Caco-2 (cell line): ENCODE measurements around the gene IL19. TPM values are rescaled to one million over a fixed set of nuclear protein-coding genes. Genes with fewer than 3 reads are reported as not detected.

ENCODE experiments used
- BruUV-seq: library from RNA; stranded (reverse); fragments of 400-500 nt; replicated peaks from 2 replicates; lab custom pipeline; 2021; lab: Mats Ljungman, UMichigan
- CTCF ChIA-PET: fragments of 300-600 bp; sonication (Branson Sonifier 250); formaldehyde crosslinking; loops from one replicate; lab custom pipeline; 2022; ENCODE audit warnings: antibody characterized with exemption; lab: Charles Lee
- POLR2A ChIA-PET: fragments of 300-600 bp; sonication (Branson Sonifier 250); formaldehyde crosslinking; loops from one replicate; lab custom pipeline; 2022; ENCODE audit warnings: antibody characterized with exemption; lab: Charles Lee
- DNase-seq, 2 experiments: peaks; one replicate each; pipeline versions ENCODE4 v3.0.0 to v3.0.0-alpha.2; 2020 to 2022
- H3K27me3 ChIP-seq: replicated peaks from 2 replicates; pipeline ENCODE4 v1.6.0; 2011; ENCODE audit warnings: low read length; ENCODE audit not compliant: control insufficient read depth, insufficient read depth
- H3K36me3 ChIP-seq: 2 replicates; pipeline ENCODE4 v1.5.1; 2011; ENCODE audit warnings: low read length; ENCODE audit not compliant: control insufficient read depth, insufficient read depth
- H3K4me1 ChIP-seq: fragments of 250-450 bp; sonication (Bioruptor Pico); 2 replicates; pipeline ENCODE4 v1.5.1; 2020; ENCODE audit warnings: mild to moderate bottlenecking
- H3K4me3 ChIP-seq: 2 replicates; pipeline ENCODE4 v1.5.1; 2011; ENCODE audit warnings: low read depth, mild to moderate bottlenecking, control low read depth, low read length
- H3K9me3 ChIP-seq: fragments of 250-450 bp; sonication (Bioruptor Pico); 2 replicates; pipeline ENCODE4 v1.5.1; 2020; ENCODE audit warnings: mild to moderate bottlenecking, moderate library complexity
- H3K27ac Mint-ChIP-seq: one replicate; pipeline ENCODE4 v1.8.0; 2022; ENCODE audit warnings: mixed read lengths; ENCODE audit not compliant: unreplicated experiment
- H3K27me3 Mint-ChIP-seq: one replicate; pipeline ENCODE4 v1.8.0; 2022; ENCODE audit warnings: mixed read lengths; ENCODE audit not compliant: insufficient read depth, unreplicated experiment
- H3K36me3 Mint-ChIP-seq: one replicate; pipeline ENCODE4 v1.8.0; 2022; ENCODE audit warnings: mild to moderate bottlenecking, mixed read lengths; ENCODE audit not compliant: insufficient read depth, unreplicated experiment
- H3K4me1 Mint-ChIP-seq: one replicate; pipeline ENCODE4 v1.8.0; 2022; ENCODE audit warnings: low read depth, mixed read lengths; ENCODE audit not compliant: unreplicated experiment
- H3K4me3 Mint-ChIP-seq: one replicate; pipeline ENCODE4 v1.8.0; 2022; ENCODE audit warnings: mild to moderate bottlenecking, moderate library complexity, mixed read lengths; ENCODE audit not compliant: unreplicated experiment
- H3K9me3 Mint-ChIP-seq: one replicate; pipeline ENCODE4 v1.8.0; 2022; ENCODE audit warnings: mixed read lengths; ENCODE audit not compliant: unreplicated experiment
- intact Hi-C: fragments of 100-400 bp; cut with micrococcal nuclease; formaldehyde crosslinking; loops from one replicate; pipeline ENCODE4 v1.10.0; 2022; ENCODE audit not compliant: unreplicated experiment
- total RNA-seq: library from RNA; stranded (reverse); gene quantifications from 2 replicates; pipeline ENCODE4 v1.2.3, GENCODE V29; 2022
- TF ChIP-seq, protein P1 (sequence below), 2 experiments: fragments of 200-600 bp in 1 of 2; IDR thresholded peaks; 1 replicate in 1 of 2; 2 replicates in 1 of 2; pipeline versions ENCODE4 v1.5.1 to v1.8.0; 2011 to 2022; ENCODE audit warnings: antibody characterized with exemption in 1 of 2, control low read depth in 1 of 2, inconsistent platforms in 1 of 2, low read depth in 1 of 2, low read length in 1 of 2, mild to moderate bottlenecking in 1 of 2, moderate library complexity in 1 of 2; ENCODE audit not compliant: insufficient read depth in 1 of 2, severe bottlenecking in 1 of 2, unreplicated experiment in 1 of 2

The IL19 gene
- total RNA-seq, 1 experiment from 2014 or later: not detected

DNA sequence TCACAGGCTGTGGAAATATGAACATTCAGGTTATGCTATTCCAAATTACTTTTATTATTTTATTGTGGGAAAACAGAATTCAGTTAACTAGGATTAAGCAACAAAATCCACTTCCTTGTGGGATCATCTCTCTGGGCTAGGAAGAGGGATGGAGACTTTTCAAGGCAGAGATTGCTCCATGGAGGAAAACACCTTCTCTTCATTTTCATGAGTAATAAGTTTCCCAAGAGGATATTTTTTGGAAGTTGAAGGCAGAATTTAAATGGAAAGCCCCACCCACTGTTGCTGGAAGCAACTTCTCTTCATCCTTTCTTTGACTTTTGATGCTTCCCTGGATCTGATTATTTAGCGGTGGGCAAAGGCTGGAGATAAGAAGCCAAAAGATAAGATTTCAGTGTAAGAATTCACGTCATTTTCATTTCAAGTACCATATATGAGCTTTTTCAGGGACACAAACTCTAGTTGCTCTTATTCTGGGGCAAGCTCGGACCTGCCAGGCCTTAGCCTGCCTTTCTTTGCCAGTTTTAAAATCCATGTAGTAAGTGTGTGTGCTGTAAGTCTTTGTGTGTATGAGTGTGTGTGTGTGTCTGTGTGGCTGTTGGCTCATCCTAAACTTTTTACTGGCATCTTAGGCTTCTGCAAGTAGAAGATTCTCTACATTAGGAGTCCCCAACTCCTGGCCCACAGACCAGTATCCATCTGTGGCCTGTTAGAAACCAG, 114.9 kb downstream of the IL19 start:
- Mint-ChIP-seq H3K36me3 (no peaks in the 10 kb centered on the region), H3K9me3 (no peaks in the 10 kb centered on the region), H3K27ac (no peak overlapping the region), H3K27me3 (peaks cover 9% of the 10 kb centered on the region), H3K4me1 (no peaks in the 10 kb centered on the region), H3K4me3 (no peak overlapping the region)
- intact Hi-C loops: no loop called here
- Histone ChIP-seq H3K4me1 (no peaks in the 10 kb centered on the region), H3K9me3 (no peaks in the 10 kb centered on the region; the same call in 1 of the 2 replicates), H3K36me3 (no peaks in the 10 kb centered on the region), H3K27me3 (no peaks in the 10 kb centered on the region), H3K4me3 (no peak overlapping the region)
- DNase-seq: no peak
- TF ChIP-seq, protein P1, sequence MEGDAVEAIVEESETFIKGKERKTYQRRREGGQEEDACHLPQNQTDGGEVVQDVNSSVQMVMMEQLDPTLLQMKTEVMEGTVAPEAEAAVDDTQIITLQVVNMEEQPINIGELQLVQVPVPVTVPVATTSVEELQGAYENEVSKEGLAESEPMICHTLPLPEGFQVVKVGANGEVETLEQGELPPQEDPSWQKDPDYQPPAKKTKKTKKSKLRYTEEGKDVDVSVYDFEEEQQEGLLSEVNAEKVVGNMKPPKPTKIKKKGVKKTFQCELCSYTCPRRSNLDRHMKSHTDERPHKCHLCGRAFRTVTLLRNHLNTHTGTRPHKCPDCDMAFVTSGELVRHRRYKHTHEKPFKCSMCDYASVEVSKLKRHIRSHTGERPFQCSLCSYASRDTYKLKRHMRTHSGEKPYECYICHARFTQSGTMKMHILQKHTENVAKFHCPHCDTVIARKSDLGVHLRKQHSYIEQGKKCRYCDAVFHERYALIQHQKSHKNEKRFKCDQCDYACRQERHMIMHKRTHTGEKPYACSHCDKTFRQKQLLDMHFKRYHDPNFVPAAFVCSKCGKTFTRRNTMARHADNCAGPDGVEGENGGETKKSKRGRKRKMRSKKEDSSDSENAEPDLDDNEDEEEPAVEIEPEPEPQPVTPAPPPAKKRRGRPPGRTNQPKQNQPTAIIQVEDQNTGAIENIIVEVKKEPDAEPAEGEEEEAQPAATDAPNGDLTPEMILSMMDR (IDR thresholded peaks at IDR 0.05; ENCODE audit: insufficient read depth in 1 of 2, low read depth in 1 of 2, low read length in 1 of 2, severe bottlenecking in 1 of 2, unreplicated experiment in 1 of 2): no peak
- ChIA-PET CTCF (no interaction called here), POLR2A (no interaction called here)
- no TSS peak for BruUV-seq

DNA sequence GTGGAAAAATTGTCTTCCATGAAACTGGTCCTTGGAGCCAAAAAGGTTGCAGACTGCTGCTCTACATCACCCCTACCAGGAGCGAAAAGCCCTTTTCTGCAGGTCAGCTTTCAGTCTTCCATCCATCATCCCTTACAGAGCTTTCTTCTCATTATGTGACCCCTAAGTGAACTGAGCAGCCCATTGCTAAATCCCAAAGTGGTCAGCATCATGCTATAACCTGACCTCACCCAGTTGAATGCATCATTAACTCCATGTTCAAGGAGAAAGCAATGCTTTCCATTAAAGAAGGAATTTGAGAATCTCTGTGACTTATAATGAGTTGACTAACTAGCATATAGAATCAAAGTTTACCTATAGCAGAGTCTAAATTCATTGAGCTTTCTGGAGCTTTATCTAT, 116.3 kb downstream of the IL19 start:
- Mint-ChIP-seq H3K27ac (no peak overlapping the region), H3K4me1 (no peaks in the 10 kb centered on the region), H3K36me3 (no peaks in the 10 kb centered on the region), H3K4me3 (no peak overlapping the region), H3K9me3 (no peaks in the 10 kb centered on the region), H3K27me3 (peaks cover 9% of the 10 kb centered on the region)
- H3K4me1 ChIP-seq: no peaks in the 10 kb centered on the region
- H3K9me3 ChIP-seq: no peaks in the 10 kb centered on the region; the same call in 1 of the 2 replicates
- POLR2A ChIA-PET: no interaction called here
- no peak overlapping the region for H3K4me3 ChIP-seq
- DNase-seq: no peak
- TF ChIP-seq, protein P1 (IDR thresholded peaks at IDR 0.05; ENCODE audit: insufficient read depth in 1 of 2, low read depth in 1 of 2, low read length in 1 of 2, severe bottlenecking in 1 of 2, unreplicated experiment in 1 of 2): no peak
- CTCF ChIA-PET: no interaction called here
- no peaks in the 10 kb centered on the region for H3K27me3 ChIP-seq
- no peaks in the 10 kb centered on the region for H3K36me3 ChIP-seq
- BruUV-seq: no TSS peak
- intact Hi-C loops: no loop called here

DNA sequence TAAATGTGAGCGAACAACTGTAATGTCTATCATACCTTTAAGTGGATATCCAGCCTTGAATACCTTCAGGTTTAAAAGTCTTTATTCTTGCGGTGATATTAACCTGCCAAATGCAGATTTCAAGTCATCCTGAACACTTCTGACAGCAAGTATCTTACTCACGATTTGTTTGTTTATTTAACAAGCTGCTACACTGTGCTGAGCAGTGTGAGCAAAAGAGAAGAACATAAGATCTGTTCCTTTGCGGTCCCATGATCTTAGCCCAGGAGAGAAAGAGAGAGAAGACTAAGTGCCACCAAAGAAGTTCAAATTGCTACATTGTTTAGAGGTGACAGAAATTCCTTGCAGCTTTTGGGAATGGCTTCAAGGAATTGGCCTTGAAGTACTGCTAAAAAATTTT, 117.1 kb downstream of the IL19 start:
- H3K4me3 Mint-ChIP-seq: no peak overlapping the region
- Histone ChIP-seq H3K36me3 (no peaks in the 10 kb centered on the region), H3K4me3 (no peak overlapping the region), H3K9me3 (no peaks in the 10 kb centered on the region; the same call in 1 of the 2 replicates), H3K27me3 (no peaks in the 10 kb centered on the region), H3K4me1 (no peaks in the 10 kb centered on the region)
- POLR2A ChIA-PET: no interaction called here
- no TSS peak for BruUV-seq
- H3K9me3 Mint-ChIP-seq: no peaks in the 10 kb centered on the region
- intact Hi-C loops: no loop called here
- H3K36me3 Mint-ChIP-seq: no peaks in the 10 kb centered on the region
- DNase-seq: no peak
- no peak overlapping the region for H3K27ac Mint-ChIP-seq
- no peaks in the 10 kb centered on the region for H3K4me1 Mint-ChIP-seq
- CTCF ChIA-PET: no interaction called here
- TF ChIP-seq, protein P1 (IDR thresholded peaks at IDR 0.05; ENCODE audit: insufficient read depth in 1 of 2, low read depth in 1 of 2, low read length in 1 of 2, severe bottlenecking in 1 of 2, unreplicated experiment in 1 of 2): no peak
- H3K27me3 Mint-ChIP-seq: peaks cover 7% of the 10 kb centered on the region
